HG03159 (cell line): ENCODE results near the gene SELENOK.

Source experiments
- ATAC-seq: cut with Tn5 transposase; IDR thresholded peaks from one replicate; pipeline ENCODE4 v1.9.1; 2021; ENCODE audit warnings: mild to moderate bottlenecking, moderate library complexity; ENCODE audit not compliant: unreplicated experiment

The SELENOK gene

GRCh38 chr3:53843195-53844177 is 48.2 kb downstream of the SELENOK start:
- no peak for ATAC-seq

GRCh38 chr3:53842436-53843194 is 49.0 kb downstream of the SELENOK start:
- no peak for ATAC-seq

DNA sequence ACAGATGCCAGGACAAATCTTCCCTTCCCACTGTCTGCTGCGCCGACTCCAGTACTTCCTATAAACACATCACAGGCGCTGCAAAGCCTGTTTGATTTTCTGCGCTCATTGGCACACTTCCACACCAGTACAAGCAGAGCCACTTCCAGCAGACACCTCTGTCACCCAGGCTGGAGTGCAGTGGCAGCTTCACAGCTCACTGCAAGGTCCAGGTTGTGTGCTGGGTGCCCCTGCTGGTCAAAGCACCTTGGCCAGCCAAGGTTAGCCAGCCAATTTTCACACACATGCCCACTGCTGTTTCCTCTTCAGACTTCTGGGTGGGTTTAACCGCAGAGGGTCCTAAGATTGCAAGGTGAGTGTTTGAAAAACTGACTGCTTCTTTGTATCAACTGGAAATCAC is 50.4 kb downstream of the SELENOK start:
- ATAC-seq: no peak

GRCh38 chr3:53837331-53837730 is 54.3 kb downstream of the SELENOK start:
- no peak for ATAC-seq

DNA sequence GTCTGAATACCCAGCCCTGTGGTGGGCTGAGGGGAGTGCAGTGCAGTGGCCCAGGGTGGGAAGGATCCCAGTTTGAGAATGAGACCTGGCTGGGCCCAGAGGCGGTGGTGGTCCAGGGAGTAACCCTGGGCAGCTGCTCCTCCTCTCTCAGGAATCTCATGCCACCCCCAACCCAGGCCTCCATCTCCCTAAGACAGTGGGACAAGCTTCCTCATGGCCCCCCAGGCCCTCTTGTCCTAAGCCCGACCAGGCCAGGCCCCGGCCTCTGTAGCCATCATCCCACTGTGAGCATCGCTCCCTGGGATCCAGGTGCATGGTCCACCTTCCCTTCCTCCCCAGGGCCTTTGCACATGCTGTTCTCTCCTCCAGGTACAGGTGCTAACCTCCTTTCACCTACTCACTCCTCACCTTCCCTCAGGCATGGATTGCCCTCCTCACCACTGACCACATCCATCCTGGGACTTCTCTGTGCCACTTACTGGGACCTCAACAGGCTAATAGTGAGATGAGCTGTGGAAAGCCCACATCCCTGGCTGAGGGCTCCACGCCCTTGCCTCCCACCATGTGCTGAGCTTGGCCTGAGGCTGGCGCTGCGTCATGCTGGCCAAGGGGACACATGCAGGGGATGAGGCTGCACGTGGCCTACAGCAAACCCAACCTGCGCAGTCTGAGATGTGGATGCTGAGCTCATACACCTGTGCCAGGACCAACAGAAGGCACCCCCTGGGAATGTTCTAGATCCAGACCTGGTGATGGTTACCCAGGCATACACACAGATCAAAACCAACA is 55.4 kb downstream of the SELENOK start:
- no peak for ATAC-seq

GRCh38 chr3:53835257-53835656 is 56.4 kb downstream of the SELENOK start:
- ATAC-seq: no peak

GRCh38 chr3:53834429-53835095 is 57.1 kb downstream of the SELENOK start:
- no peak for ATAC-seq
